ENCODE measurements around the gene SMAD3.

SMAD3 gene

GRCh38 chr15:67080900-67081431 lies 15.6 kb downstream of the SMAD3 start:
- DNase-seq: peak in 22 of 51 donors; percentile 10 to 70 (median 34)

- DNase-seq: no peak
These were observed 16.7 kb downstream of the SMAD3 start for GRCh38 chr15:67082007-67082536.

DNA sequence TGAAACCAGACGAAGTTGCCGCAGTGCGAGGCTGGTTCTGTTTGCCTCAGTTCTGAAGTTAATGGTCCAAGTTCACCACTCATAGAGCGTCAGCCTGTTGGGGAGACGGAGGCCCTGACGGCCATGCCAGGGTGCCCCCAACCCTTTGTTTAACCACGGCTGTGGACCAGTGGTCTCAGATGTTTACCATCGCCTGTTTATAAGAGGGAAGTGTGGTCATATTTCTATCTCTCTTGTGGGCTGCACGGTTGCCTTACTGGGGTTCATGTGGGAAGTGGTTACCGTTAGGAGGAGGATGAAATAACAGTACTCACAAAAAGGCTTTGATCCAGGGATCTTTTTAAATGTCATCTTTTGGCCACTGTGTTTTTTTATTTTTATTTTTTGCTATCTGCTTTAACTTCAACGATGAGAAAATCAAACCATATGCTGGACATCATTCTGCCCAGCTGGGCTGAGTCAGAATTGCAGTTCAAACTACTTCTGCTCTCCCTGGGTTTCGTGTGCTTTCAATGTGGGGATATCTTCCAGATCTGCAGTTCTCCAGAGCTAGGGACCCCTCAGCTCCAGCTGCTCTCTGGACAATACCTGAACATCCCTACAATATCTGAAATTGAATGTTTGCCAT lies 17.8 kb downstream of the SMAD3 start:
- no peak for DNase-seq

DNA sequence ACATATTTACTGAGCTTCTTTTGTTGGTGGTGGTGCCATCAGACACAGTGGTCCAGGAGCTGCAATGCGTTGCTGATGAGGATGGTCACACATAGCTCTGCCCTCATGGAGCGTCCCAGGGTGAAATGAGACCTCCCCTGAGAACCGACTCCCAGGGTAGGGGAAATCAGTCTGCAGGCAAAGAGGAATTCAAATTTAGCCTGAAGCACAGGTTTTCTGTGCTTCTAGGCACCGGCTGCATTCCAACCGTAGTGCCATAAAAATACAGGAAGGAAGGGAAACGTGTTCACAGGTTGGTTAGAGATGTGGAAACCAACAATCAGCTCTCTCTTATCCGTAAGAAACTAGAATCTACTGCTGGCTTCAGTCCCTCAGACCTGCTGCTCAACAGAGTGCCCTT lies 19.2 kb downstream of the SMAD3 start:
- no peak for DNase-seq

GRCh38 chr15:67085237-67085817 lies 19.9 kb downstream of the SMAD3 start:
- DNase-seq: no peak

- no peak for DNase-seq
These were observed 20.6 kb downstream of the SMAD3 start for GRCh38 chr15:67085818-67086636.

DNA sequence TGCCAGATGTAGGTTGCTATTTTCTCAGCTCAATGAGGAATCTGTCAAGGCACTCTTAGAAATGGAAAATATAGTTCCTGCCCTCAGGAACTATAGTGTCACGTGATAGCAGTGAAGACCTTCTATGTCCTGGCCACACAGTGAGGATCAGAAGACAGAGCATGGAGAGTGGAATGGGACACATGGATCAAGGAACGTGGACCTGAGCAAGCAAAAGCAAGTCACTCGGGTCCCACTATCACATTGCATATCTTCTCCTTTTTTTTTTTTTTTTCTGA lies 21.2 kb downstream of the SMAD3 start:
- no peak for DNase-seq

GRCh38 chr15:67087507-67088172 lies 22.2 kb downstream of the SMAD3 start:
- DNase-seq: no peak

DNA sequence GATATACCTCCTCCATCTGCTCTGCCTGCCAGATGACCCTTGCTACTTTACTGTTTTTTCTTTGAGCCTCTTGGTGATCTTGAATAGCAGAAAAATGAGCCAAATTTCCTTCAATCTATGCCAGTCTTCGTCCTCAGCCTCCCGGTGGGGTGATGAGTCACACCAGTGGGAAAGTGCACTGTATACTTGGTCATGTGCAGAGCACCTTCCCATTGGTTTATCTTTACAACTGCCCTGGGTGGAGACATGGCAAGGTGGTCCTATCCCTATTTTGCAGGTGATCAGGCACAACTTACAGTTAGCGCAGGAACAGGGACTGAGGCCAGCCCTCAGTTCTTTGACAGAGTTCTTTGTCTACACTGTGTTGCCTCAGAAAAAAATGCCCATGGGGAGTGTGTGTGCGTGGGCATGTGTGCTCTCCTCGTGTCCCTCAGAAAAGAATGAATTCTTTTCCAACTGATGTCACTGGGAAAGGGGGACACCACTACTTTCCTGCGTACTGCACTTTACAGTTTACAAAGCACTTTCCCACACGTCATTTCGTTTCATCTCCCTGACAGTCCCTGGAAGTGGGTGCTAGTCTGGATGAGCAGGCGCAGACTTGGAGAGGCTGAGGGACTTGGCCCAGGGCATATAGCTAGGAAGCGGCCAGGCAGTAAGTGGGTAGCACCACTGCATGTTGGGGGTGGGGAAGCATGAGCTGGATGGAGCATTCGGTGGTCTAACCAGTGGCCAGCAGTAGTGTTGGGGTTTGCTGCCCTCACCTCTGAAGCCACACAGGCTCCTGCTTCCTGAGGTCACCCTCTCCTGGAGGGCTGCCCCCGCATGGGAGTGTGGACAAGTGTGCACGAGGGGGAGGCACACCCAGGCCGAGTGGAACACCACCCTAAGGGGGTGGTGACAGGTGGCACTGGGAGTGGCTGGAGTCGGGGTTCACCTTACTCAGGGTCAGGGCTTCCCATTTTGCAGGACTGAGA lies 24.1 kb downstream of the SMAD3 start:
- no peak for DNase-seq

DNA sequence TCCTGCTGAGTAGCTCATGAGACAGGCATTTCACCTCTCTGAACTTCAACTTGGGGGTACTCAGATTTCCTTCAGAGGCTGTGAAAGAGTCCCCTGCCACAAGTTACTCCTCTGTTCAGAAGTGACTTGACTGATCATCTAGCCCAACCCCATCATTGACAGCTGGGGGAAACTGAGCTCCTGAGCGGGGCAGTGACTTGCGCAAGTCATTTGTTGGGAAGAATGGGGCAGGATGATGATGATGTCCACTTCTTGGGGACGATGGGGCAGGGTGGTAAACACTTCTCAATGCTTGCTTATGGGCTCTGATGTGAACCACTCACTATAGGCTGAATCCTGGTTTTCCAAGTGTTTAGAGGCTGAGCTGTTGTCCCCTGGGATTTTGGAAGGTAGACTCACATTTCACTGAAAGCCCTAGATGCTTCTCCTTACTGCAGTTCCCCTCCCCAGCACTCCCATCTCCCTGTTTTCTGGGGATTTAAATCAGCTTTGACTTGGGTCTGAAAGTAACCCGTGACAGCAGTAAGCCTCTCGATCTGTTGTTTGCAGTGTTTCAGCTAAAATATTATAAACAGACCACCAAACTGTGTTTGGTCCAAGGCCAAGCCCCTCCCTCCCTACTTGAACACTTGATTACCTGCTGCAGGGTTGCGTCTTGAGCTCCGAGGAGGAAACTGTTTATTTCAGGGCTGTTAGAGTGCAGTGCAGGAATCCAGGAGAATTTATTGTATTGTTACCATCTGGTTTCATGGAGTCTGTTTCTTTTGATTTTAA lies 25.1 kb downstream of the SMAD3 start:
- no peak for DNase-seq

DNA sequence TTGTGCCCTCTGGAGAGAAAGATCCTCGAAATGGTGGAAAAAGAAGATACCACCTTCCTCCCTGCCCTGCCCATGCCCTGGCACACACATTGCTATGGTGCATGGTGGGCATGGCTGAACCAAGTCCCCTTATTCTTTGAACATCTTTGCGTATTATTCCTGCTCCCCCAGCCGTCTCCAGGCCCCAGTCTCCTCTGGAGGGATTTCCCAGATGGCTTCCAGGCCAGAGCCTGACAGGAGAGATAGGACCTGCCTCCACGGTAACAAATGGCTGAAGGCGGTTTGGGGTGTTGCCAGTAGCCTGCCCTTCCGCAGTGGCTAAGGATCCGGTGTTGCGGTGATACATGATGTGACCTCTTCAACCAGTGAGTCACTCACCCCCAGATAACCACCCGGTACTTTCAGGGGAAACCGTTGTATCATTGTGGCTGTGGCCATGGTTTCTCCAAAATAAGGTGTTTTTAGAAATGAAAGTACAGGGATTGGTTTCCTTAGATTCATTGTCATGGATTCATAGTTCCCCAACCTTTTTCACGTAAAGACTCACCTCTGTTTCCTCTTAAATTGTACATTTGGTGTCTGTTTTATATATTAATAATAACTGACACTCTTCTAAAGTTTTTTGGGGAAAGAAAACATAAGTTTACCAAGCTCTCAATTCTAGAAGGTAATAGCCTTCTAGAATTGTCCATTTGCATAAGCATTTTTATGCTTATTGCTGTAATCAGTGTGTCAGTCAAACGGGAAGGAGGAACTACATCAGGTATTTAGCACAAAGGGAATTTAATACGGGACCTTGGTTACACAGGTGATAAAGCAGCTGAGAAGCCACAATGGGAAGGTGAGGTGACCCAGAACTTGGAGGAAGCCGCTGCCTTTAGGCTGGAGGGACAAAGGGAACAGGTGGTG lies 25.9 kb downstream of the SMAD3 start:
- DNase-seq: no peak

GRCh38 chr15:67091980-67092677 lies 26.7 kb downstream of the SMAD3 start:
- DNase-seq: no peak

DNA sequence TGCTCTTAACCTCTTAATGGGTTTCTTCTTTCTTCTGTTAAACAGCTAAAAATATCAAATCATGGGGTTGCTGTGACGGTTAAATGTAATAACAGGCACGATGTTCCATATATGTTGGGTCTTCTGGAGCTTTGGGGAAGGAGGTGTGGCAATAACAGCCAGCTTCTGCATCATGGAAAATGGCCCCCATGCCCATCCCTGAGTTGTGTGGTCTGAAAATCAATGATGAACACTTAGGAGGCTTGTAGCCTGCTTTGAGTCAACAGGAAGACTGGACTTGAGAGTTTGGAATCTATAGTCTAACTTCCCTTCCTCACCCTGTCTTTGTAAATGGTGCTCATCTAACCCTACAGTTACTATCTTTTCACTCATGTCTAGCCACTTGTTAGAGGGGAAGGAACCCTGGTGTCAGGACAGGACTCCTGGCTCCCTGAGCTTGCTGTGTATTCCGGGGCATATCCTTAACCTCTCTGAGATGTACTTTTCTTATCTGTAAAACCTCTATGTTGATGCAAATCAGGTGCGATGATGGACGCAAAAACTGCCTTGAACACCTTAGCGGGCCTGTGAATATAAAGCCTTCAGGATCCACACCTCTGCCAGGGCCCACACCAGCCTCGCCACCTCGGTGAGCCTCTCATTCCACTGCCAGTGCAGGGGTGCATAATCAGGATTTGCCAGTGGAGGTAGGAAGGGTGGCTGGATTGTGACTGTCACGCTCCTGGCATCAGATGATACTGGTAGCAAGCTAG lies 27.5 kb downstream of the SMAD3 start:
- no peak for DNase-seq

DNA sequence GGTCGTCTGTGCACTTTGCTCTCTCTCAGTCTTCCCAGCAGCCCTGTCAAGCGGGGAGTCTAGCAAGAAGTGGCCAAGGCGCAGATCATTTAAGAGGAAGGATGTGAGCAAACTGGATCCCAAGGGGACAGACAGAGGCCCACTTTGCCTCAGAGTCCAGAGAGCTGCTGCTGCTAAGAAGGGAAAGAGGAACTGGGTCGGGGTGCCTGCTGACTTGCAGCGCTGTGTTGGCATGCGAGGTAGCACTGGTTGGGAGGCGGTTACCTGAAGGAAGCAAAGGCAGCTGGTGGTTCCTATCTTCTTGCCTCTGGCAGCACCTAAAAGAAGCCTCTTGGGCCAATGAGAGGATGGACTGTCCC lies 28.1 kb downstream of the SMAD3 start:
- DNase-seq: peak in 19 of 51 donors; percentile 11 to 51 (median 25)

DNA sequence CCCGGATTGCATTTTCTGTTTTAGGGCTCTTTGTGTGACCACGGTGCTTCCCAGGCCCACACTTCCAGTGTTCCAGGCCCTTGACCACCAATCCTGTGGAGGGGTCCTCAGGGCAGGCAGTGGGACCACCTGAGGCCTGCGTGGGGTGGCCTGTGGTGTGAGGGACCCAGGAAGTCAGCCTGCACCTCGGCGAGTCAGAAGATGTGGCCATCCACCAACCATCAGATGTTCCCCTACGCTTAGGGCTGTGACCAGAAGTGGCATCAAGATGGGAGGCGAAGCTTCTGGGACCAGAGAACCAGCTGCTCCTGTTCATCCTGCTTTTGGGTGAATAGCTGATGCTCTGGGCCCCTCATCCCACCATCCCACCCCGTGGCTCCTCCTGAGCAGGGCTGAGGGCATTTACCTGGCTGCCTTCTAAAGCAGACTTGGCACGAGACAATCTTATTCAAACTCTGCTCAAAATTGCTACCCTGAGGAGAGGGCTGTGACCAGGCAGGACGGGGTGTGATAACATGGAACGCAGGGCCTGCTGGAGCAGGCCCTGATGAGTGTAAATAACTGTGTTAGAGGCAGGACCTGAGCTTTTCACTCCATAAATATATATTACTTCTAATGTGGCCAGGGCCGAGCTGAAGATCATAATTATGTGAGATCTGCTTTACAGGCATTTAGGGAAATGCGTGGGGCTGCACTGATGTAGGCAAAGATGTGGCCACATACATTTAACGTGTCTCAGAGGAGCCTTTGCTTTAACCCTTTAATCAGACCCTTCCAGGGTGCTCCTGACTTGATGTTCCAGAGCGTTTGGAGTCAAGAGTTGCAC lies 28.8 kb downstream of the SMAD3 start:
- no peak for DNase-seq

GRCh38 chr15:67095912-67096311 lies 30.5 kb downstream of the SMAD3 start:
- no peak for DNase-seq

All from hypothalamus (tissue), 51 donors.